Pons (tissue), 1 donor: Measurements from ENCODE around the gene RAB7A.

Experiments
- DNase-seq: peaks from one replicate; pipeline ENCODE4 v3.0.0-alpha.2; 2016; ENCODE audit warnings: low spot score

RAB7A gene

DNA sequence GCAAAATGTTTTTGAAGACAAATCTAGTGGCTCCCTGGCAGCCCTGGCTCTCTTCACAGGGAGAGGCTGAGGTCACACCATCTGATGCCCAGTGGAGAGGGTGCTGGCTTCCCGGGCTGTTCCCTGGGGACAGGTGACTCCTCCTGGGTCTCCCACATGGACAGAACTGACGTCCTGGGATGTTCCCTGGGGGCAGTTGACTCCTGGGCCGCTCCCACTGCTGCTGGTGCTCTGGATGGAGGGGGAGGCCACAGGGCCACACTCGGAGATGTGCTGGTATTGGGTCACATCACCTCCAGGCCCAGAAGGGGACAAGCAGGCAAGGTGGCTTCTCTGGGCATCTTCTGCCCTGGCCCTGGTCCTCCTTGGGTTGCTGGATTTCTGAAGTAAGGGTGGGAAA is 125.6 kb downstream of the RAB7A start:
- no peak for DNase-seq

DNA sequence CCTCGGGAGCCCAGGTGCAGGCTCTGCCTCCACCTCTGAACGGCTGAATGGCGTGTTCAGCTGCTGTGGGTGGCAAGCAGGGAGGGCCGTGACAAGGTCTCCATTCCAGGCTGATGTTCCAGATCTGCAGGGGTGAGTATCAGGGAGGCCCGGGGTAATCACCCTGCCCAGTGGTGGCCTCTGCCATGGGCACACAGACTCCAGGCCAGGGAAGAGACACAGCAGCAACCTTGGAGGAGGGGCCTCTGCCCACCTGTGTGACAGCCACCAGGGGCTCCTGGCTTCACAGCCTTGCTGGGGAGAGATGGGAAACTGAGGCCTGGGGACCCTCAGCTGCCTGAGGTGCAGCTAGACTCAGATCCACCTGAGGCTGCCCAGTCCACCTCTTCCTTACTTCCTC is 127.8 kb downstream of the RAB7A start:
- DNase-seq, result no peak

DNA sequence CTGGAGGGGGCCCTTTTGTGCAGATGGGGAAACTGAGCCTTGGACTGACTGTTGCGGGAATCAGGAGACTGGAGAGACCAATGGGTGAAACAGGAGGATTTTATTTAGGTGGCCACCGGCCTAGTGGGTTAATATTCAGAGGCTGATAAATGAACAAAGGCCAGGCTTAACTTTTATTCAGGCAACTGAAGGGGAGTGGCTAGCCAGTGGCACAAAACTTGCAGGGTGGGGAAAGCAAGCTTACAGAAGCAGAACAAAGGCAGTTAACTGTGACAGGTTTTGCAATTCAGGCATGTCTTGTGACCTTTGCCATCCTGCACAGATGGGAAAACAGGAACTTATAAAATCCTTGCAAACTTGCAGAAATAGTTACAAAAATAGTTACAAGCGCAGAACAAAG is 128.5 kb downstream of the RAB7A start:
- no peak for DNase-seq

DNA sequence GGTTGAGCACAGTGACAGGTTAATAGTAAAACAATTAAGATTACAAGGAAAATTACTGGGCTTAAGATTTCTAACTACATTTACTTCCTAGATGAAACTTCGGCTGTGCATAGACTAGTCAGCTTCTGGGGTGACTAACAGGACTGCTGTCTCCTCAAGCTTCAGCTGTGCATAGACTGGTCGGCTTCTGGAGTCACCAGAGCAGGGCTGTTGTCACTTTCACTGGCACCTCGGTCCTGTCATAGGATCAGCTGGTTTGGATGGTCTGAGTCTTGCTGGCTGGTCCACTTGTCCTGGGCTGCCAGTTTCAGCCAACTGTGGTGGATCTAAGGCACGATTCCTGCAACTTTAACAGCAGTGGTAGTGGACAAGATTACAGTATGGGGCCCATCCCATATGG is 129.6 kb downstream of the RAB7A start:
- no peak for DNase-seq

DNA sequence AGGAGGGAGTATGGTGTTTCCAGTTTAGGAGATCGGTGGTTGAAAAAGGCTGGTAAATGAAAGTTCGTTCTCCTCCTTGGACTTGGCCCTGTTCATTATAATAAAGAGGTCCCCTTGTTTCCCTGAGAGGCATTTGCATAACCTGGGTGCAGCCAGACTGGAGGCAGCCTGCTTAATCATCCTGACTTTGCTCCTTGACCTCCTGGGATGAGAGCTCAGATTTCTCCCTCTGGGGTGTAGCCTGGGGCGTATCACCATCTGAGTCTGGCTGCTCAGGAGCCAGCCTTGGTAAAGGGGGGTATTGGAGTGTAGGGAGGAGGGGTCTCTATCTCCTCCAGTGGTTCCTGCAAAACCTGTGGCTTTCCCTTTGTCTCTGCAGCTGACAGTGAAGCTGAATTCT is 132.2 kb downstream of the RAB7A start:
- DNase-seq, result no peak

DNA sequence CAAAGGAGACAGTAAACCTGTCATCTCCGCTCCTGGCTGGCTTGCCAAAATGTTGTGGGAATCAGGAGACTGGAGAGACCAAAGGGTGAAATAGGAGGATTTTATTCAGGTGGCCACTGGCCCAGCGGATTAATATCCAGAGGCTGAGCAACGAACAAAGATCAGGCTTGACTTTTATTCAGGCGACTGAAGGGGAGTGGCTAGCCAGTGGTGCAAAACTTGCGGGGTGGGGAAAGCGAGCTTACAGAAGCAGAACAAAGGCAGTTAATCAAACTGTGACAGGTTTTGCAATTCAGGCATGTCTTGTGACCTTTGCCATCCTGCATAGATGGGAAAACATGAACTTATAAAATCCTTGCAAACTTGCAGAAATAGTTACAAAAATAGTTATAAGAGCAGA is 133.6 kb downstream of the RAB7A start:
- no peak for DNase-seq

DNA sequence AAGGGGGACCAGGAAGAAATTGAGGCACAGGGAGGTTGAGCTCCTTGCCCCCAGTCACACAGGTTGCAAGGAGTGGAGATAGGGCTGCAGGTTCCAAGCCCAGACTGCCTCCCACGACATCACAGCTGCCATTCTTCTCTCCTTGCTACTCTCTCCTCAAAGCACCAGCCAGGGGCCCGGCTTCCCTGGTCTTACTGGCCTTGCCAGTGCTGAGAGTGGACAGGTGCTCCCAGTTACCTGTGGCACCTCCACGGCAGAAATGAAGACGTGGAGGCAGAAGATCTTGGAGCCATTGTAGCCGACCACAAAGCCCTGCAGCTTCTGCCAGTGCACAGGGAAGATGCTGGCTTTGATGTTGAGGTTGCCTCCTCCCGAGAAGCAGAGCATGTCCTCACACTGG is 135.5 kb downstream of the RAB7A start:
- DNase-seq, result no peak

DNA sequence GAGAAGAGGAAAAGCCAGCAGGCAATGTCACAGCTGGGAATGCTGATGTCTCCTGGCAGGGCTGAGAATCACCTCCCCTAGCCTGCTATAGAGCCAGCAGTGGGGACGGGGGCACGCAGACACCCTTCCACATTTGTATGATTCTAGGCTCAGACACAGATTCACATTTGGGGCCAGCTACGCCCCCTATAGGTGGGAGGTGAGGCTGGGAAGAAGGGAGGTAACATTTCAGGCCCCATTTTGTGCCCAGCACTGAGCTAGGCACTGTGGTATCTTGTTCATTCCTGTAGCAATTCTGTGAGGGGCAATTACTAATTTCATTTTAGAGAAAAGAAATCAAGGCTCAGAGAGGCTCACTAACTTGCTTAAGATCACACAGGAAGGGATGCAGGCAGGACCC is 137.6 kb downstream of the RAB7A start:
- no peak for DNase-seq
